Measurements from ENCODE around the gene OVOL3.

- TF ChIP-seq CTCF (IDR thresholded peaks at IDR 0.05) (no peak), POLR2A (IDR thresholded peaks at IDR 0.05; ENCODE audit: low read depth) (no peak), POLR2AphosphoS5 (IDR thresholded peaks at IDR 0.05) (no peak), EP300 (IDR thresholded peaks at IDR 0.05) (no peak)
Observed at GRCh38 chr19:36093146-36093662, 17.7 kb upstream of the OVOL3 start.
